Karpas-422 (cell line): ENCODE measurements around the gene NGB. TPM values are rescaled to one million over a fixed set of nuclear protein-coding genes. Genes with fewer than 3 reads are reported as not detected.

Source experiments
- DNase-seq: peaks from one replicate; pipeline ENCODE4 v3.0.0-alpha.2; 2015
- H2AFZ ChIP-seq: fragments of 200-600 bp; sonication (generic); 2 replicates; pipeline ENCODE4 v1.6.1; 2014; ENCODE audit warnings: antibody characterized with exemption, low read length, mixed read lengths
- H3K27ac ChIP-seq: fragments of 200-600 bp; sonication (generic); 2 replicates; pipeline ENCODE4 v1.5.1; 2014; ENCODE audit warnings: mild to moderate bottlenecking, low read length, moderate library complexity
- H3K27me3 ChIP-seq: fragments of 200-600 bp; sonication (generic); 2 replicates; pipeline ENCODE4 v1.6.1; 2014; ENCODE audit warnings: low read length, mixed read lengths
- H3K36me3 ChIP-seq: fragments of 200-600 bp; sonication (generic); 2 replicates; pipeline ENCODE4 v1.6.1; 2014; ENCODE audit warnings: low read length, mixed read lengths; ENCODE audit not compliant: insufficient read depth
- H3K4me1 ChIP-seq: fragments of 200-600 bp; sonication (generic); 2 replicates; pipeline ENCODE4 v1.6.1; 2014; ENCODE audit warnings: mild to moderate bottlenecking, low read length, mixed read lengths
- H3K4me2 ChIP-seq: fragments of 200-600 bp; sonication (generic); 2 replicates; pipeline ENCODE4 v1.6.1; 2014; ENCODE audit warnings: low read length, low read depth, mild to moderate bottlenecking; ENCODE audit not compliant: poor library complexity, severe bottlenecking
- H3K4me3 ChIP-seq: fragments of 200-600 bp; sonication (generic); 2 replicates; pipeline ENCODE4 v1.5.1; 2014; ENCODE audit warnings: mild to moderate bottlenecking, antibody characterized with exemption, low read length, mixed read lengths
- H3K79me2 ChIP-seq: fragments of 200-600 bp; sonication (generic); 2 replicates; pipeline ENCODE4 v1.6.1; 2014; ENCODE audit warnings: mild to moderate bottlenecking, low read length, mixed read lengths
- H3K9ac ChIP-seq: fragments of 200-600 bp; sonication (generic); 2 replicates; pipeline ENCODE4 v1.6.0; 2014; ENCODE audit warnings: low read length
- H3K9me2 ChIP-seq: fragments of 200-600 bp; sonication (generic), shearing (Covaris generic); replicated peaks from 2 replicates; pipeline ENCODE4 v1.6.0; 2014; ENCODE audit warnings: mild to moderate bottlenecking, low read length, moderate library complexity; ENCODE audit not compliant: insufficient read depth
- H3K9me3 ChIP-seq: fragments of 300-700, 200-600 bp; sonication (generic); 2 replicates; pipeline ENCODE4 v1.6.1; 2014; ENCODE audit warnings: low read length, mixed read lengths
- H4K20me1 ChIP-seq: fragments of 200-600 bp; sonication (generic); 2 replicates; pipeline ENCODE4 v1.6.1; 2014; ENCODE audit warnings: mild to moderate bottlenecking, antibody characterized with exemption, low read length, low read depth; ENCODE audit not compliant: insufficient read depth
- total RNA-seq: library from RNA; depleted of rRNA; stranded (reverse); fragments of >200 nt; shearing (Covaris generic); gene quantifications from 2 replicates; pipeline ENCODE4 v1.2.3, GENCODE V29; 2014; ENCODE audit warnings: low replicate concordance

Gene NGB
- total RNA-seq, 1 experiment from 2014 or later = not detected

- no peak overlapping the region for H3K9ac ChIP-seq
- no peak overlapping the region for H3K4me2 ChIP-seq
- no peaks in the 10 kb centered on the region for H3K79me2 ChIP-seq
- H3K9me2 ChIP-seq = no peaks in the 10 kb centered on the region
- H3K9me3 ChIP-seq = no peaks in the 10 kb centered on the region
- H3K4me3 ChIP-seq = no peak overlapping the region
- H2AFZ ChIP-seq = no peak overlapping the region
- DNase-seq = no peak
- no peaks in the 10 kb centered on the region for H4K20me1 ChIP-seq
- no peaks in the 10 kb centered on the region for H3K27me3 ChIP-seq
- peaks cover 14% of the 10 kb centered on the region for H3K4me1 ChIP-seq
- no peaks in the 10 kb centered on the region for H3K36me3 ChIP-seq
- no peak overlapping the region for H3K27ac ChIP-seq
Measured at GRCh38 chr14:77276295-77276935, 5.4 kb upstream of the NGB start.

DNA sequence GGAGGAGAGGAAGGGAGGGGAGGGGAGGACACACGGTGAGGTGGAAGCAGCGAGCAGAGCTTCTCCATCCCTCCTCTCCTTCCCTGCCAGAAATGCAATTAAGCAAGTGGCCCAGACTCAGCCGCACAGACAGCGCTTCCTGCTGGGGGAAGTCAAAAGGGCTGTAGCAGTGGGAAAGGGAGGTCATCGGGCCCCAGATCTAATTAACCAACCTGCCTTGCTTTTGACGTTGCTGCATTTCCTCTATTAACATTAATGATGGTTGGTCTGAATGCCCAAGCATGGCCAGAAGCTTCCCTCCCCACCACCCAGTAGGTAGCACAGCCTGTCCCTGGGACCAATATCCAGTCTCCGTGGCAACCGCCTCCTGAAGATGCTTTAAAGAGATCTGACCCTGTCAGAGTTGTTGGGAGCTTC lies 4.6 kb upstream of the NGB start:
- no peak overlapping the region for H3K27ac ChIP-seq
- no peaks in the 10 kb centered on the region for H3K9me3 ChIP-seq
- H3K9ac ChIP-seq = no peak overlapping the region
- H3K4me3 ChIP-seq = no peak overlapping the region
- no peak overlapping the region for H3K4me2 ChIP-seq
- H4K20me1 ChIP-seq = no peaks in the 10 kb centered on the region
- H3K79me2 ChIP-seq = no peaks in the 10 kb centered on the region
- no peaks in the 10 kb centered on the region for H3K9me2 ChIP-seq
- no peak for DNase-seq
- no peaks in the 10 kb centered on the region for H3K36me3 ChIP-seq
- no peak overlapping the region for H2AFZ ChIP-seq
- H3K27me3 ChIP-seq = no peaks in the 10 kb centered on the region
- H3K4me1 ChIP-seq = peaks cover 14% of the 10 kb centered on the region

GRCh38 chr14:77275041-77275580 lies 4.1 kb upstream of the NGB start:
- H3K27ac ChIP-seq = no peak overlapping the region
- no peak overlapping the region for H3K4me2 ChIP-seq
- H3K9me3 ChIP-seq = no peaks in the 10 kb centered on the region
- H4K20me1 ChIP-seq = no peaks in the 10 kb centered on the region
- no peak overlapping the region for H2AFZ ChIP-seq
- H3K27me3 ChIP-seq = no peaks in the 10 kb centered on the region
- H3K4me1 ChIP-seq = peaks cover 14% of the 10 kb centered on the region
- H3K9me2 ChIP-seq = no peaks in the 10 kb centered on the region
- DNase-seq = no peak
- no peak overlapping the region for H3K4me3 ChIP-seq
- no peak overlapping the region for H3K9ac ChIP-seq
- no peaks in the 10 kb centered on the region for H3K79me2 ChIP-seq
- H3K36me3 ChIP-seq = no peaks in the 10 kb centered on the region

- Histone ChIP-seq H3K9ac (no peak overlapping the region), H3K4me3 (no peak overlapping the region), H3K9me3 (no peaks in the 10 kb centered on the region), H4K20me1 (no peaks in the 10 kb centered on the region), H3K4me1 (peaks cover 14% of the 10 kb centered on the region), H3K36me3 (no peaks in the 10 kb centered on the region), H3K4me2 (no peak overlapping the region), H3K27ac (no peak overlapping the region), H2AFZ (no peak overlapping the region), H3K9me2 (no peaks in the 10 kb centered on the region), H3K27me3 (no peaks in the 10 kb centered on the region), H3K79me2 (no peaks in the 10 kb centered on the region)
- DNase-seq = no peak
Measured at GRCh38 chr14:77273796-77274195, 2.8 kb upstream of the NGB start.

- H3K36me3 ChIP-seq = no peaks in the 10 kb centered on the region
- no peak overlapping the region for H3K4me3 ChIP-seq
- H3K4me2 ChIP-seq = no peak overlapping the region
- H3K79me2 ChIP-seq = no peaks in the 10 kb centered on the region
- H3K27me3 ChIP-seq = no peaks in the 10 kb centered on the region
- no peak overlapping the region for H3K9ac ChIP-seq
- no peaks in the 10 kb centered on the region for H4K20me1 ChIP-seq
- H3K9me3 ChIP-seq = peaks cover 5% of the 10 kb centered on the region
- no peak overlapping the region for H3K27ac ChIP-seq
- no peaks in the 10 kb centered on the region for H3K9me2 ChIP-seq
- no peak for DNase-seq
- H3K4me1 ChIP-seq = peaks cover 14% of the 10 kb centered on the region
- H2AFZ ChIP-seq = no peak overlapping the region
Measured at GRCh38 chr14:77272261-77272660, 1.3 kb upstream of the NGB start.

- H3K36me3 ChIP-seq = no peaks in the 10 kb centered on the region
- H3K4me3 ChIP-seq = no peak overlapping the region
- H3K27ac ChIP-seq = no peak overlapping the region
- peaks cover 14% of the 10 kb centered on the region for H3K4me1 ChIP-seq
- no peak overlapping the region for H2AFZ ChIP-seq
- no peak for DNase-seq
- no peaks in the 10 kb centered on the region for H3K79me2 ChIP-seq
- no peak overlapping the region for H3K9ac ChIP-seq
- no peaks in the 10 kb centered on the region for H3K27me3 ChIP-seq
- no peaks in the 10 kb centered on the region for H3K9me2 ChIP-seq
- H3K4me2 ChIP-seq = no peak overlapping the region
- no peaks in the 10 kb centered on the region for H4K20me1 ChIP-seq
- H3K9me3 ChIP-seq = peaks cover 5% of the 10 kb centered on the region
Measured at GRCh38 chr14:77270361-77271112, 469 bp downstream of the NGB start.

GRCh38 chr14:77268989-77269600 lies 1.9 kb downstream of the NGB start:
- peaks cover 17% of the 10 kb centered on the region for H3K4me1 ChIP-seq
- no peak overlapping the region for H3K9ac ChIP-seq
- no peak overlapping the region for H2AFZ ChIP-seq
- no peaks in the 10 kb centered on the region for H3K27me3 ChIP-seq
- H3K4me2 ChIP-seq = no peak overlapping the region
- peaks cover 5% of the 10 kb centered on the region for H3K9me3 ChIP-seq
- H3K9me2 ChIP-seq = no peaks in the 10 kb centered on the region
- no peak for DNase-seq
- no peaks in the 10 kb centered on the region for H4K20me1 ChIP-seq
- no peak overlapping the region for H3K4me3 ChIP-seq
- no peaks in the 10 kb centered on the region for H3K36me3 ChIP-seq
- H3K79me2 ChIP-seq = no peaks in the 10 kb centered on the region
- no peak overlapping the region for H3K27ac ChIP-seq

- no peak overlapping the region for H2AFZ ChIP-seq
- H3K4me3 ChIP-seq = no peak overlapping the region
- no peak overlapping the region for H3K4me2 ChIP-seq
Measured at GRCh38 chr14:77267937-77268699, 2.9 kb downstream of the NGB start.

More at GRCh38 chr14:77267937-77268699, 2.9 kb downstream of the NGB start:
- Histone ChIP-seq H3K4me1 (peaks cover 10% of the 10 kb centered on the region), H3K79me2 (no peaks in the 10 kb centered on the region), H4K20me1 (no peaks in the 10 kb centered on the region), H3K36me3 (no peaks in the 10 kb centered on the region), H3K9me3 (peaks cover 5% of the 10 kb centered on the region), H3K27me3 (no peaks in the 10 kb centered on the region), H3K9ac (no peak overlapping the region), H3K9me2 (no peaks in the 10 kb centered on the region), H3K27ac (no peak overlapping the region)
- DNase-seq = no peak
